H1 (cell line): ENCODE results near the gene FHOD1. TPM values are rescaled to one million over a fixed set of nuclear protein-coding genes. Genes with fewer than 3 reads are reported as not detected.

Experiments
- CTCF ChIA-PET: fragments of 300-600 bp; sonication (Branson Sonifier 250); formaldehyde crosslinking; loops from one replicate; lab custom pipeline; 2021; ENCODE audit not compliant: partially characterized antibody; lab: Charles Lee
- POLR2A ChIA-PET: fragments of 300-600 bp; sonication (Branson Sonifier 250); formaldehyde crosslinking; loops from one replicate; lab custom pipeline; 2021; ENCODE audit warnings: inconsistent platforms; ENCODE audit not compliant: partially characterized antibody; lab: Charles Lee
- DNase-seq, 2 experiments: peaks; one replicate each; pipeline versions ENCODE4 v3.0.0 to v3.0.0-alpha.2; 2010 to 2022; ENCODE audit warnings: low spot score in 2 of 2, low read depth in 1 of 2, mixed read lengths in 1 of 2
- FAIRE-seq: peaks from 2 replicates; lab custom pipeline; 2011; peaks lifted over from hg19 to GRCh38; lab: Jason Lieb, UNC
- H2AFZ ChIP-seq: 2 replicates; pipeline ENCODE4 v1.8.1; 2012; ENCODE audit warnings: low read length, inconsistent platforms
- H2AK5ac ChIP-seq: 2 replicates; pipeline ENCODE4 v1.6.1; 2013; ENCODE audit warnings: low read depth, low read length
- H2BK120ac ChIP-seq: replicated peaks from 2 replicates; pipeline ENCODE3; 2013; ENCODE audit warnings: low read depth, low read length, inconsistent platforms
- H2BK12ac ChIP-seq: 2 replicates; pipeline ENCODE4 v1.6.1; 2013; ENCODE audit warnings: low read depth, low read length
- H2BK15ac ChIP-seq: 2 replicates; pipeline ENCODE4 v1.6.1; 2013; ENCODE audit warnings: low read length
- H2BK20ac ChIP-seq: 2 replicates; pipeline ENCODE4 v1.6.1; 2013; ENCODE audit warnings: low read length
- H2BK5ac ChIP-seq: 2 replicates; pipeline ENCODE4 v1.6.1; 2013; ENCODE audit warnings: low read depth, low read length
- H3K14ac ChIP-seq: 2 replicates; pipeline ENCODE4 v1.6.1; 2013; ENCODE audit warnings: inconsistent platforms; ENCODE audit not compliant: insufficient read length
- H3K18ac ChIP-seq: 2 replicates; pipeline ENCODE4 v1.6.1; 2013; ENCODE audit warnings: low read length; ENCODE audit errors: extremely low read depth
- H3K23ac ChIP-seq: 2 replicates; pipeline ENCODE4 v1.6.1; 2013; ENCODE audit warnings: inconsistent platforms; ENCODE audit not compliant: insufficient read length
- H3K23me2 ChIP-seq: 2 replicates; pipeline ENCODE4 v1.6.1; 2013; ENCODE audit warnings: low read depth, low read length
- H3K27ac ChIP-seq: 2 replicates; pipeline ENCODE4 v1.6.1; 2011; ENCODE audit warnings: low read depth, low read length, inconsistent platforms
- H3K27me3 ChIP-seq, 4 experiments: replicated peaks in 1 of 4; 1 replicate in 1 of 4; 2 replicates in 3 of 4; pipeline versions ENCODE4 v1.6.1 to v1.8.1; 2011 to 2013; ENCODE audit warnings: low read length in 3 of 4, mild to moderate bottlenecking in 3 of 4, inconsistent platforms in 2 of 4, mixed read lengths in 2 of 4, moderate library complexity in 1 of 4; ENCODE audit not compliant: control insufficient read depth in 3 of 4, insufficient read depth in 3 of 4; ENCODE audit errors: extremely low read depth in 1 of 4
- H3K36me3 ChIP-seq, 4 experiments: 2 replicates each; pipeline versions ENCODE4 v1.6.1 to v1.8.1; 2011 to 2013; ENCODE audit warnings: mild to moderate bottlenecking in 4 of 4, low read length in 3 of 4, moderate library complexity in 2 of 4, control low read depth in 1 of 4, inconsistent platforms in 1 of 4; ENCODE audit not compliant: insufficient read depth in 4 of 4, control insufficient read depth in 2 of 4
- H3K4ac ChIP-seq: replicated peaks from 2 replicates; pipeline ENCODE3; 2013; ENCODE audit warnings: low read length, low read depth, mixed read lengths, inconsistent platforms; ENCODE audit not compliant: insufficient read length
- H3K4me1 ChIP-seq, 4 experiments: replicated peaks in 1 of 4; 1 replicate in 1 of 4; 2 replicates in 3 of 4; pipeline versions ENCODE4 v1.6.1 to v1.8.1; 2011 to 2013; ENCODE audit warnings: low read length in 3 of 4, inconsistent platforms in 2 of 4, mixed read lengths in 1 of 4; ENCODE audit not compliant: insufficient read depth in 4 of 4, control insufficient read depth in 3 of 4
- H3K4me2 ChIP-seq, 2 experiments: 2 replicates each; pipeline versions ENCODE4 v1.6.1 to v1.8.1; 2011 to 2013; ENCODE audit warnings: low read depth in 2 of 2, low read length in 2 of 2, control low read depth in 1 of 2, inconsistent platforms in 1 of 2, mild to moderate bottlenecking in 1 of 2; ENCODE audit not compliant: insufficient read depth in 1 of 2
- H3K4me3 ChIP-seq, 4 experiments: fragments of 200-600, 300-600 bp in 1 of 4; sonication (generic), shearing (Covaris generic), sonication (Bioruptor Twin) in 1 of 4; 2 replicates each; pipeline versions ENCODE4 v1.5.1 to v1.8.1; 2011 to 2016; ENCODE audit warnings: low read length in 4 of 4, low read depth in 3 of 4, control low read depth in 2 of 4, inconsistent platforms in 2 of 4, mild to moderate bottlenecking in 2 of 4, mixed read lengths in 1 of 4, moderate library complexity in 1 of 4; ENCODE audit not compliant: insufficient read depth in 2 of 4; ENCODE audit errors: extremely low read depth in 1 of 4
- H3K56ac ChIP-seq: replicated peaks from 2 replicates; pipeline ENCODE3; 2013; ENCODE audit warnings: low read depth, mild to moderate bottlenecking, mixed read lengths, low read length, inconsistent platforms; ENCODE audit not compliant: insufficient read length
- H3K79me1 ChIP-seq: 2 replicates; pipeline ENCODE4 v1.6.1; 2013; ENCODE audit warnings: low read depth, low read length, control low read depth
- H3K79me2 ChIP-seq, 2 experiments: 2 replicates each; pipeline versions ENCODE4 v1.6.1 to v1.8.1; 2012 to 2013; ENCODE audit warnings: low read length in 2 of 2, mild to moderate bottlenecking in 2 of 2, inconsistent platforms in 1 of 2; ENCODE audit not compliant: insufficient read depth in 2 of 2, control insufficient read depth in 1 of 2
- H3K9ac ChIP-seq, 4 experiments: replicated peaks in 1 of 4; 1 replicate in 1 of 4; 2 replicates in 3 of 4; pipeline versions ENCODE4 v1.6.1 to v1.8.1; 2011 to 2013; ENCODE audit warnings: low read depth in 3 of 4, low read length in 3 of 4, control low read depth in 2 of 4, mild to moderate bottlenecking in 2 of 4, moderate library complexity in 2 of 4, inconsistent platforms in 1 of 4; ENCODE audit errors: extremely low read depth in 1 of 4
- H3K9me3 ChIP-seq, 2 experiments: 2 replicates each; pipeline versions ENCODE4 v1.6.1 to v1.8.1; 2012 to 2013; ENCODE audit warnings: mild to moderate bottlenecking in 2 of 2, moderate library complexity in 2 of 2, control low read depth in 1 of 2, inconsistent platforms in 1 of 2, low read depth in 1 of 2, low read length in 1 of 2, mixed read lengths in 1 of 2; ENCODE audit not compliant: insufficient read depth in 2 of 2
- H4K20me1 ChIP-seq, 2 experiments: replicated peaks in 1 of 2; 2 replicates each; pipeline versions ENCODE3 to v1.8.1; 2011 to 2013; ENCODE audit warnings: inconsistent platforms in 2 of 2, low read length in 2 of 2, mild to moderate bottlenecking in 1 of 2; ENCODE audit not compliant: insufficient read depth in 2 of 2, control insufficient read depth in 1 of 2
- H4K5ac ChIP-seq: 2 replicates; pipeline ENCODE4 v1.6.1; 2013; ENCODE audit warnings: low read length, low read depth, mixed read lengths, inconsistent platforms; ENCODE audit not compliant: insufficient read length
- H4K8ac ChIP-seq: 2 replicates; pipeline ENCODE4 v1.8.0; 2013; ENCODE audit warnings: mild to moderate bottlenecking, moderate library complexity, low read length, inconsistent platforms; ENCODE audit not compliant: insufficient read depth; ENCODE audit errors: extremely low read depth
- H4K91ac ChIP-seq: replicated peaks from 2 replicates; pipeline ENCODE3; 2013; ENCODE audit warnings: low read length, mixed read lengths, inconsistent platforms; ENCODE audit not compliant: insufficient read length
- BACH1 ChIP-seq: IDR thresholded peaks from 2 replicates; pipeline ENCODE4 v1.6.1; 2012; ENCODE audit warnings: low read length, improper control_type of control experiment
- CBX8 ChIP-seq: fragments of 300-800, 300-1000 bp; sonication (generic); IDR thresholded peaks from 2 replicates; pipeline ENCODE4 v1.7.1; 2016; ENCODE audit warnings: low read depth, low read length, borderline replicate concordance
- CHD1 ChIP-seq: IDR thresholded peaks from 2 replicates; pipeline ENCODE4 v1.6.1; 2012; ENCODE audit warnings: low read depth, low read length, improper control_type of control experiment
- CHD2 ChIP-seq: IDR thresholded peaks from 2 replicates; pipeline ENCODE4 v1.6.1; 2012; ENCODE audit warnings: low read length, improper control_type of control experiment
- CTBP2 ChIP-seq: IDR thresholded peaks from 2 replicates; pipeline ENCODE4 v1.7.0; 2011; ENCODE audit warnings: borderline replicate concordance, mild to moderate bottlenecking, moderate library complexity, mixed read lengths, low read length; ENCODE audit not compliant: insufficient read depth, insufficient read length
- EP300 ChIP-seq, 2 experiments: IDR thresholded peaks; 1 replicate in 1 of 2; 2 replicates in 1 of 2; pipeline ENCODE4 v1.6.1; 2011 to 2012; ENCODE audit warnings: low read depth in 2 of 2, low read length in 2 of 2, mild to moderate bottlenecking in 2 of 2, borderline replicate concordance in 1 of 2, inconsistent platforms in 1 of 2, moderate library complexity in 1 of 2
- EZH2 ChIP-seq: fragments of 200-600 bp; sonication (generic); IDR thresholded peaks from 2 replicates; pipeline ENCODE4 v1.7.1; 2012; ENCODE audit warnings: low read depth, mild to moderate bottlenecking, moderate library complexity, low read length, inconsistent platforms; ENCODE audit not compliant: severe bottlenecking
- GABPA ChIP-seq: IDR thresholded peaks from 2 replicates; pipeline ENCODE4 v1.6.1; 2011; ENCODE audit warnings: mild to moderate bottlenecking, low read length, moderate library complexity, borderline replicate concordance; ENCODE audit not compliant: insufficient read depth
- KDM1A ChIP-seq: fragments of 200-600, 300-600 bp; sonication (generic); IDR thresholded peaks from 2 replicates; pipeline ENCODE4 v1.7.1; 2016; ENCODE audit warnings: mild to moderate bottlenecking, low read length, borderline replicate concordance
- MAFK ChIP-seq: IDR thresholded peaks from 2 replicates; pipeline ENCODE4 v1.6.1; 2012; ENCODE audit warnings: low read depth, mild to moderate bottlenecking, improper control_type of control experiment, low read length
- SIN3A ChIP-seq, 2 experiments: IDR thresholded peaks in 1 of 2; conservative IDR thresholded peaks in 1 of 2; 2 replicates each; pipeline ENCODE4 v1.6.1; 2011 to 2012; ENCODE audit warnings: low read length in 2 of 2, improper control_type of control experiment in 1 of 2, low read depth in 1 of 2, mild to moderate bottlenecking in 1 of 2
- SRF ChIP-seq: IDR thresholded peaks from 2 replicates; pipeline ENCODE4 v1.6.1; 2011; ENCODE audit warnings: mild to moderate bottlenecking, low read depth, low read length, moderate library complexity
- TAF7 ChIP-seq: optimal IDR thresholded peaks from 2 replicates; pipeline ENCODE3; 2011; ENCODE audit warnings: low read depth, mild to moderate bottlenecking, inconsistent platforms, low read length, moderate library complexity, borderline replicate concordance
- TBP ChIP-seq: IDR thresholded peaks from 2 replicates; pipeline ENCODE4 v1.6.1; 2011; ENCODE audit warnings: low read depth, low read length, improper control_type of control experiment
- whole genome bisulfite sequencing, 2 experiments: shearing (Covaris generic) in 1 of 2; methylation state at CpG; one replicate each; pipeline versions ENCODE4 v1.1.6 to v1.1.7; 2013 to 2015; ENCODE audit warnings: low lambda C conversion rate in 2 of 2, mixed read lengths in 2 of 2, inconsistent platforms in 1 of 2, low coverage in 1 of 2, missing lambda C conversion rate in 1 of 2; ENCODE audit not compliant: insufficient replicate concordance in 2 of 2, insufficient coverage in 1 of 2, insufficient read length in 1 of 2; ENCODE audit errors: extremely low coverage in 1 of 2, missing lambda C conversion rate in 1 of 2; 5-methylcytosine and 5-hydroxymethylcytosine counted together
- polyA plus RNA-seq, 7 experiments: library from polyadenylated mRNA; depleted of rRNA in 3 of 7; stranded (reverse) in 5 of 7; unstranded in 2 of 7; fragments of >200 nt in 5 of 7; fragments of 200-250 nt in 2 of 7; gene quantifications; 1 replicate in 5 of 7; 2 replicates in 1 of 7; 4 replicates in 1 of 7; pipeline versions ENCODE4 v1.2.1 to v1.2.3, GENCODE V29; 2011 to 2013; ENCODE audit warnings: missing spikeins in 2 of 7, mixed read lengths in 2 of 7
- total RNA-seq: library from RNA; stranded (reverse); fragmentation: NEBNext Ultra II Directional; extraction: Animal tissue kit (Norgen Biotek cat#: 25700); gene quantifications from 2 replicates; pipeline ENCODE4 v1.2.1, GENCODE V29; 2021

The FHOD1 gene
- total and polyA plus RNA-seq, 2 of the 8 experiments (the other 6 are each of a cell fraction or from before 2014, with no cell fraction given), result 31.3 to 60.7 TPM

DNA sequence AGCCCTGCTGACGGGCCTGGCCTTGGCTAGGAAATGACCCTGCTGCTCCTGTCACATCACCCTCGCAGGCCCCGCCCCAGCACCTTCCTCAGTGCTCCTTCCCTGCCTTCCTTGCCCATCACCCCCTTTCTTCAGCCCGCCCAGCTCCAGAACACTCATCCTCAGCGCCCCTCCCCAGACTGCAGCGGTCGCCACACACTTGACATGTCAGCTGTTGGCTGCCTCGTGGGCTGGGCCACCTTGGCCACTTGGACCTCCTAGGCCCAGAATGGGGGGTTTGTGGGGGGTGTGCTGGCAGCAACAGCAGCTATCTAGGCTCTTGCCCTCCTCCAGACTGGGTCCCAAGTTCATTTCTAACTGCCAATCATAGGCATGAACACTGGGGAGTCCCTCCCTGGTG lies 37.7 kb downstream of the FHOD1 start:
- H3K79me1 ChIP-seq, result no peaks in the 10 kb centered on the region
- H2AK5ac ChIP-seq, result no peak overlapping the region
- H3K4me3 ChIP-seq, result no peak overlapping the region
- H4K91ac ChIP-seq, result no peak overlapping the region
- H3K56ac ChIP-seq, result no peak overlapping the region
- no peak overlapping the region for H3K4ac ChIP-seq
- H3K27me3 ChIP-seq, result peaks cover 0 to 9% (median 6%) of the 10 kb centered on the region in 4 experiments; a peak in 4 of 7 replicates
- H3K4me2 ChIP-seq, result no peak overlapping the region
- ChIA-PET POLR2A (interaction anchor here (0.8 to 4.3 kb wide), 7 partner anchors 9 to 37 kb away, joined by 3 to 20 read pairs (median 4); partner anchors contain the start of genes FHOD1 and TMEM208), CTCF (interaction anchor here (0.9 to 8.9 kb wide), 5 partner anchors 8 to 258 kb away, joined by 4 to 111 read pairs (median 6); partner anchors contain the start of genes E2F4, ELMO3 and TMEM208)
- no peak overlapping the region for H2AFZ ChIP-seq
- H3K36me3 ChIP-seq, result no peaks in the 10 kb centered on the region
- H3K14ac ChIP-seq, result no peak overlapping the region
- H2BK5ac ChIP-seq, result no peak overlapping the region
- 87% methylated on average over 8 of the region's 8 CpGs; no CpG with 5 or more reads in 1 of the 2 experiments for WGBS, 2 experiments
- H3K27ac ChIP-seq, result no peak overlapping the region
- no peaks in the 10 kb centered on the region for H3K9me3 ChIP-seq
- no peak overlapping the region for H4K8ac ChIP-seq
- no peak overlapping the region for H2BK12ac ChIP-seq
- H2BK120ac ChIP-seq, result no peak overlapping the region
- no peak overlapping the region for H4K5ac ChIP-seq
- no peak overlapping the region for H3K9ac ChIP-seq
- H3K4me1 ChIP-seq, result peaks cover 0 to 10% (median 1%) of the 10 kb centered on the region in 4 experiments; a peak in 2 of 7 replicates
- no peak overlapping the region for H3K23ac ChIP-seq
- DNase-seq, result no peak
- H3K79me2 ChIP-seq, result no peaks in the 10 kb centered on the region
- no peaks in the 10 kb centered on the region for H3K23me2 ChIP-seq
- H2BK15ac ChIP-seq, result no peak overlapping the region
- H2BK20ac ChIP-seq, result no peak overlapping the region
- no peak for FAIRE-seq
- no peaks in the 10 kb centered on the region for H4K20me1 ChIP-seq
- H3K18ac ChIP-seq, result no peak overlapping the region
- TF ChIP-seq CBX8 (no peak), GABPA (no peak), CHD1 (no peak), BACH1 (no peak), KDM1A (no peak), SIN3A (conservative IDR thresholded peaks at IDR 0.05 in 1 of 2, IDR thresholded peaks at IDR 0.05 in 1 of 2; ENCODE audit: low read depth in 1 of 2, low read length in 2 of 2) (no peak), TBP (no peak), SRF (no peak), CTBP2 (no peak), CHD2 (no peak), EP300 (IDR thresholded peaks at IDR 0.05; ENCODE audit: borderline replicate concordance in 1 of 2, low read depth in 2 of 2, low read length in 2 of 2) (no peak), MAFK (no peak), TAF7 (no peak), EZH2 (no peak)
